GM12892 (cell line): Measurements from ENCODE around the gene URAD.
"Not testable (repeated sequence)": the region's sequence is repeated elsewhere in the genome, so short reads cannot be mapped to it uniquely, and the experiment has no call there.

Experiments
- POLR2A ChIP-seq: IDR thresholded peaks from 2 replicates; pipeline ENCODE4 v1.6.1; 2011; ENCODE audit warnings: low read depth, low read length, control low read depth
- POLR2AphosphoS5 ChIP-seq: IDR thresholded peaks from 2 replicates; pipeline ENCODE4 v1.6.1; 2011; ENCODE audit warnings: low read depth, low read length, control low read depth
- TAF1 ChIP-seq: IDR thresholded peaks from 2 replicates; pipeline ENCODE4 v1.6.1; 2011; ENCODE audit warnings: low read depth, mild to moderate bottlenecking, control low read depth, low read length, borderline replicate concordance

GRCh38 chr13:27964206-27964605, 24.3 kb downstream of the URAD start:
- not testable (repeated sequence) for TF ChIP-seq POLR2A, TAF1, POLR2AphosphoS5
